ENCODE results near the gene FAM3C.
A peak's percentile ranks its signal among the peaks of the same experiment; 100 is the strongest.
"Not testable (repeated sequence)": the region's sequence is repeated elsewhere in the genome, so short reads cannot be mapped to it uniquely, and the experiment has no call there.

FAM3C gene, protein sequence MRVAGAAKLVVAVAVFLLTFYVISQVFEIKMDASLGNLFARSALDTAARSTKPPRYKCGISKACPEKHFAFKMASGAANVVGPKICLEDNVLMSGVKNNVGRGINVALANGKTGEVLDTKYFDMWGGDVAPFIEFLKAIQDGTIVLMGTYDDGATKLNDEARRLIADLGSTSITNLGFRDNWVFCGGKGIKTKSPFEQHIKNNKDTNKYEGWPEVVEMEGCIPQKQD

DNA sequence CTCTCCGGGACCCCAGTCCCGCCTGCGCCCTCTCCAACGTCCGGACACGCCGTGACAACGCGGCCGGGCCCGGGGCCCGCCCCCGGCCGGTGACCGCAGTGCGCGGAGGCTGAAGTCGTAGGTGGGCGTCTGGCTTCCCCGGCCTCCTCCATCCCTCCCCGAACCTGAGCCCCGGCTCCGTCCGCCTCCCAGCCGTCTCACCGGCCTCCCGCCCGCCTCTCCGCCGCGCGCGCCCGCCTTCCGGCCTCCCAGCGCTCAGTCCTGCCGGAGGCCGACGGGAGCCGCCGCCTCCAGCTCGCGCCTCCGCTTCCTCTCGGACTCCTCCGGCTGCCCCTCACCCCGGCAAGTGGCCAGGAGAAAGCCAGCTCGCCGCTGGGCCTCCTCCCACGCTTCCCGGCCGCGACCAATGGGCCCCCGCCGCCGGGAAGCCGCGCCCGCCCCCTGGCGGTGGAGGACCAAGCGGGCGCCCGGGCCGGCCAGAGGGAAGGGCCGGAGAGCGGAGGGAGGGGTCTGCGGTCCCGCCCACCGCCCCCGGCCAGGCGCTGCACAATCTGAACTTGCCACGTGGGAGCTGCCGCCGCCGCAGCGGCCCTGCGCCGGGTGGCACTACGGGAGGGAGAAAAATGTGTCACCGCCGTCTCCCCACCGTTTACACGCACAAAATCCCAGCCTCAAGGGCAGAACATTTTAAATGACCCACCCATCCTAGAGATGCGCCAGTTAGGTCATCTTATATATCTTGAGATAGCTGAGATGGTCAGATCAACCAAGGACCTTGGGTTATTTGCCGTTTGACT lies at the start of gene FAM3C:
TSS of gene FAM3C (minus strand) at position 348 of the 797 bp plus-strand sequence. CDS start 13,339 bp downstream, outside the sequence.
- peak; percentile 86 to 91 for DNase-seq

GRCh38 chr7:121442845-121443244 lies 46.7 kb upstream of the FAM3C start:
- no peak for DNase-seq

GRCh38 chr7:121440857-121441503 lies 44.9 kb upstream of the FAM3C start:
- DNase-seq: no peak

- DNase-seq: peak; percentile 36 to 59
These were observed 42.2 kb upstream of the FAM3C start for GRCh38 chr7:121438043-121438955.

- DNase-seq: no peak
These were observed 41.4 kb upstream of the FAM3C start for GRCh38 chr7:121437470-121437869.

GRCh38 chr7:121436688-121437087 lies 40.6 kb upstream of the FAM3C start:
- no peak for DNase-seq

DNA sequence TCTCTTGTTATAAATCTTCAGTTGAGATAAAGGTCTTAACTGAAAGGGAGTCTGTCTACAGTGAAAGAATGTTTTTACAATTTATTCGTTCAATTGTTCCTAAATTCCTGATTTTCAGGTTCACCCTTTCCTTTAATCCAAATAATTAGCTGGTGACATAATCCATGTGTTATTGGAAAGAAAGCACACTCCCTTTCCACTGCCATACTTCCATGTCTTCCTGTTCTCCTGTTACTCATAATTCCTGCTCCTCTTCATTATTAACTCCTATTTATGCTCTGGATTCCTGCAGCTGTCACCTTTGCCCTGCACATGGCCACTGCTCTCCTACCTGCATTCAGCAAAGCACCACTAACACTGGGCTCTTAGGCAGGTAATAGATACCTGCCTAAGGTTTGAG lies 40.0 kb upstream of the FAM3C start:
- no peak for DNase-seq

DNA sequence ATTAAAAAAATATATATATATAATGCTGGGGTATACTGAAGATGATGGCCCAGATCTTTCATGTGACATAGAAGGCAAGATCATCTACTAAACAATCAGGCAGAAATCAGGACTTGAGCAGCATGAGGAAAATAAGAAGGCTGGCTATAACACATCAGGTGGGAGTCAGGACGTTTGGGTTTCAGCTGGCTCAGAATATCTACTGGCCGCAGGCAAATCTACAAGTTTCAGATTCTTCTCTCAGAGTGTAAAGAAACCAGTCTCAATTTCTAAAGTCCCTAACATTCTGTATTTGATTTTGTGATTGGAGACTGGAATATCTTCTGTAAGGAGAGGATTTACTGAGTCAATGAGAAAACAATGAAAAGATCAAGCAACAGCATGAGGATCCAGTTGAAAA lies 37.7 kb upstream of the FAM3C start:
- DNase-seq: no peak

DNA sequence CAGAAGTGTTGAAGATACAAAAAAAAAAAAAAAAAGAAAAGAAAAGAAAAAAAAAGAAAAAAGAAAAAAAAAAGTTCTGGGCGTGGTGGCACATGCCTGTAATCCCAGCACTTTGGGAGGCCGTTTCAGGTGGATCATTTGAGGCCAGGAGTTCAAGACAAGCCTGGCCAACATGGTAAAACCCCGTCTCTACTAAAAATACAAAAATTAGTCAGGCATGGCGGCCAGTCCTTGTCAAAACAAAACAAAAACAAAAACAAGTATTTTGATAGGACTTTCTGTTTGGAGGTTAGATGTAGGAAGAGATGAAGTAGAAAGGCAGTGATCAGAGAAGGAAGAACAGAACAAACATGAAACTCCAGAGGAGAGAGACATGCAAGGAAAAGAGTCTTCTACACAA lies 36.4 kb upstream of the FAM3C start:
- DNase-seq: not testable (repeated sequence)

- DNase-seq: no peak
These were observed 35.9 kb upstream of the FAM3C start for GRCh38 chr7:121431996-121432395.

- no peak for DNase-seq
These were observed 35.4 kb upstream of the FAM3C start for GRCh38 chr7:121431389-121431995.

GRCh38 chr7:121430558-121430957 lies 34.5 kb upstream of the FAM3C start:
- DNase-seq: no peak

DNA sequence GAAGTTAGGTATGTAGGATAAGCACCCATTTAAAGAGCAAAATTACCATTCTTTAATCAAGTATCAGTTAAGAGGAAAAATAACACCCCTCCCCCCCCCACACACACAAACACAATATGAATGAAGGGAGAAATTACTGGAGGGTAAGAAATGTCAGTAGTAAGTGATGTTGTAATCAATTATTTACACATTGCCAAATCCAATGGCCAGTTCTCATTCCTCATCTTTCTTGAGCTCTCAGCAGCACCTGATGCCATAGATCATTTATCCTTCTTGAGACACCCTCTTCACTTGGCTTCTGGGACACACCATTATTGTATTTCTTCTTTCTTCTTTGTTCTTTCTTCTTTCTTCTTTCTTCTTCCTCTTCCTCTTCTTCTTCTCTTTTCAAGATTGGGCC lies 33.7 kb upstream of the FAM3C start:
- DNase-seq: no peak

DNA sequence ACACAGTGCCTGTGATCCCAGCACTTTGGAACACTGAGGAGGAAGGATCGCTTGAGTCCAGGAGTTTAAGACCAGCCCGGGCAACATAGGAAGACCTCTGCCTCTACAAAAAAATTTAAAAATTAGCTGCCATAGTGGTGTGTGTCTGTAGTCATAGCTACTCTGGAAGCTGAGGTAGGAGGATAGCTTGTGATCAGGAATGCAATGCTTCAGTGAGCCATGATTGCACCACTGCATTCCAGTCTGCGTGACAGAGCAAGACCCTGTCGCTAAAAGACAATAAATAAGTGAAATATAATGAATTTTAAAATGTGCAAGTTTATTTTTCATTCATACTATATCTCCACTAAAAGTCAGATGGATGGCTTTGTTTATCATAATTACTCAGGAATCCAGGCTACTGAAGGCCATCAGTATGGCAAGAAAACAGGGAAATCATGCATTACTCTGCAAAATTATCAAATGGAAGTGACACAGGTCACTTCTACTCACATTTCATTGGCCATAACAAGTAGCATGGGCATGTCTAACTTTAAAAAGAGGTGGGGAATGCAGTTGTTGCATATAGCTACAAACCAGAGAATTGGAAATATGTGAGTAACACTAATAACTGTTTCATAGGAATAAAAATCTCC lies 32.9 kb upstream of the FAM3C start:
- DNase-seq: no peak

DNA sequence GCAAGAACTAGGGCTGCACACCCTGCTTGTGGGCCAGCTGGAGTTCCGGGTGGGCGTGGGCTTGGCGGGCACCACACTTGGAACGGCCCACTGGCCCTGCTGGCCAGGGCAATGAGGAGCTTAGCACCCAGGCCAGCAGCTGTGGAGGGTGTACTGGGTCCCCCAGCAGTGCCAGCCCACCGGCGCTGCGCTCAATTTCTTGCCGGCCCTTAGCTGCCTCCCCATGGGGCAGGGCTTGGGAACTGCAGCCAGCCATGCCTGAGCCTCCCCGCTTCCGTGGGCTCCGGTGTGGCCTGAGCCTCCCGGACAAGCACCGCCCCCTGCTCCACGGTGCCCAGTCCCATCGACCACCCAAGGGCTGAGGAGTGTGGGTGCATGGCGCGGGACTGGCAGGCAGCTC lies 25.6 kb upstream of the FAM3C start:
- not testable (repeated sequence) for DNase-seq

DNA sequence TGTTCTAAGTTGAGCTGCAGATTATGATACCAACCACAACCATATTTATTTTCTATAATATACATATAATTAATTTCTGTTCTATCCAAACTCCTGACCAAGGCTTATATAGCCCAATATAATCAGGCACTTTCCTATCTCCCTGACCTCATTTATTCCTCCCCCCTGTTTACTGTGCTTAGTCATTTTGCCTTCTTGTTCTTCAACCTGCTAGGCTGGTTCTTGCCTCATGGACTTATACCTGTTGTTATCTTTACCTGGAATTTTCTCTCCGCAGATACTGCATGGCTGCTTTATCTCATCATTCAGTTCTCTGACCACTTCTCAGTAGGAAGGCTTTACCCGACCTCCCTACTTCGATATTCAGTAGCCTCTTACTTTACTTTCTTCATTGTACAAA lies 24.9 kb upstream of the FAM3C start:
- DNase-seq: no peak

GRCh38 chr7:121419201-121420148 lies 23.4 kb upstream of the FAM3C start:
- no peak for DNase-seq

DNA sequence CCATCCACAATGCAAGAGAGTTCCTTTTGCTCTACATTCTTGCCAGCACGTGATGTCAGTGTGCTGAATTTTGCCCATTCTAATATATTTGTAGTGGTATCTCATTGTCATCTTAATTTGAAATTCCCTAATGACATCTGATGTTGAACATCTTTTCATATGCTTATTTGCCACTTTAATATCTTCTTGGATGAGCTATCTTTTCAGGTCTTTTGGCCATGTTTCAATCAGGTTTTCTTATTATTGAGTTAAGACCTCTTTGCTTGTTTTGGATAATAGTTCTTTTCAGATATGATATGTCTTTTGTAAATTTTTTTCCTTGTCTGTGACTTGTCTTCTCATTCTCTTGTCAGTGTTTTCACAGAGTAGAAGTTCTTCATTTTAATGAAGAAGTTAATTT lies 20.4 kb upstream of the FAM3C start:
- DNase-seq: no peak

GRCh38 chr7:121414436-121414835 lies 18.3 kb upstream of the FAM3C start:
- DNase-seq: no peak

DNA sequence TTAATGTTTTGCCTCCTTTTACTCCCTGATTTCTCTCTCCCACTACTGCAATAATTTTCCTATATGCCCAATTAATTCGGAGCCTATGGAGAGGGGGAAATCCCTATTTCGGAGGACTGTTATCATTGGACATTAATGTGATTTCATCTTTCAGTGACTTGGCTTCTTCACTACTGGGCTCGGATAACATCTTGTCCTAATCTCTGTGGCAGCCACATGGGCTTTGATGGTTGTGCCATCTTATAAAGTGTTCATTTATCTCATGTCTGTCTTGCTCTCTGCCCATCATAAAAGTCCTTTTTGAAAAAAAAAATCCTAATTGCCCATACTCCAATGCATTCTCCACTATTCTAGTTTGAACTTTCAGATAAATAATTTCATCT lies 15.5 kb upstream of the FAM3C start:
- DNase-seq: no peak
